ENCODE results near the gene ROPN1L. TPM values are rescaled to one million over a fixed set of nuclear protein-coding genes. Genes with fewer than 3 reads are reported as not detected.

Gene ROPN1L
- total and polyA plus RNA-seq, 5 donors from 2014 or later, result 3.0 to 14.4 (median 5.3) TPM

DNA sequence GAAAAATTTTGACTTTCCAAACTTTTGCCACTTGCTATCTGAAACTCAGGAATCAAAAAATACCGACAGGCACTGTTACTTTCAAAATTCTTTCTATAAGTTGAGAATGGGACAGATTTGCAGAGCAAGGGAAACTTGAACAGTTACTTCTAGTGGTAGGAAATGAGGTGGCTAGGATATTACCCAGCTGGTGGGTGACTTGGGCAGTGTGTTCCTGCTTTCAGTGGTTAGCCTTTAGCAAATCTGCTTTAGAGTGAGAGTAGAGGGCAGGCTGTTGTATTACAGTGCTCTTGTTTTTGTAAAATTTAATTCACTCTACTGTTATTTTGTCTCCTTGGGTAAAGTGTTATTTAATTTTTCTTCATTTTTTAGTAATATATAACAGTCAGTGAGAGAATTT is 40.2 kb upstream of the ROPN1L start:
- no peak for DNase-seq
- H3K27ac ChIP-seq (ENCODE audit: insufficient read depth, low read length, poor library complexity, severe bottlenecking), result no peak overlapping the region
- Mint-ChIP-seq H3K4me1 (peaks cover 4 to 21% (median 10%) of the 10 kb centered on the region in 4 donors), H3K9me3 (no peaks in the 10 kb centered on the region), H3K27me3 (no peaks in the 10 kb centered on the region), H3K27ac (no peak overlapping the region), H3K36me3 (peaks cover 41% of the 10 kb centered on the region), H3K4me3 (no peak overlapping the region)
- H3K4me3 ChIP-seq (ENCODE audit: low read depth, low read length), result no peak overlapping the region
- ATAC-seq (ENCODE audit: low read depth in 2 of 2), result no peak
- H3K9me3 ChIP-seq (ENCODE audit: control insufficient read depth in 2 of 2, low read length in 2 of 2), result no peaks in the 10 kb centered on the region
- peaks cover 81% of the 10 kb centered on the region for H3K36me3 ChIP-seq (ENCODE audit: control insufficient read depth, insufficient read depth, low read length)
- no peaks in the 10 kb centered on the region for H3K4me1 ChIP-seq (ENCODE audit: control insufficient read depth, insufficient read depth, low read length, poor library complexity, severe bottlenecking)
- no peaks in the 10 kb centered on the region for H3K27me3 ChIP-seq (ENCODE audit: control insufficient read depth, insufficient read depth, low read length)

DNA sequence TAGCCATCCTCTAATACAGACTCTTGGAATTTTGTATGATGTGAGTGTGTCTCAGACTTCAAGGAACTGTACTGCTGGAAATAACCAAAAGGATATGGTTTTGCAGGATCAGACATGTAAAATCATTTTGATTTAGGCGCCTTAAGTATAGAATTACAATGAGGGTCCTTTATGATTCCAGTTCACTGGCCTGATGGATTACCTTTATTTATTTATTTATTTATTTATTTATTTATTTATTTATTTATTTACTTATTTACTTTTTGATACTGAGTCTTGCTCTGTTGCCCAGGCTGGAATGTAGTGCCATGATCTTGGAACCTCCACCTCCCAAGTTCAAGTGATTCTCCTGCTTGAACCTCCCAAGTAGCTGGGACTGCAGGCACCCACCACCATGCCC is 37.9 kb upstream of the ROPN1L start:
- no peaks in the 10 kb centered on the region for H3K27me3 Mint-ChIP-seq
- Histone ChIP-seq H3K4me1 (ENCODE audit: control insufficient read depth, insufficient read depth, low read length, poor library complexity, severe bottlenecking) (no peaks in the 10 kb centered on the region), H3K36me3 (ENCODE audit: control insufficient read depth, insufficient read depth, low read length) (peaks cover 88% of the 10 kb centered on the region), H3K27me3 (ENCODE audit: control insufficient read depth, insufficient read depth, low read length) (no peaks in the 10 kb centered on the region), H3K4me3 (ENCODE audit: low read depth, low read length) (no peak overlapping the region), H3K9me3 (ENCODE audit: control insufficient read depth in 2 of 2, low read length in 2 of 2) (no peaks in the 10 kb centered on the region), H3K27ac (ENCODE audit: insufficient read depth, low read length, poor library complexity, severe bottlenecking) (no peak overlapping the region)
- DNase-seq, result no peak
- H3K9me3 Mint-ChIP-seq, result no peaks in the 10 kb centered on the region
- ATAC-seq (ENCODE audit: low read depth in 2 of 2), result no peak
- H3K27ac Mint-ChIP-seq, result no peak overlapping the region
- H3K4me3 Mint-ChIP-seq, result no peak overlapping the region
- H3K36me3 Mint-ChIP-seq, result peaks cover 41% of the 10 kb centered on the region
- peaks cover 0 to 14% (median 7%) of the 10 kb centered on the region in 4 donors for H3K4me1 Mint-ChIP-seq

DNA sequence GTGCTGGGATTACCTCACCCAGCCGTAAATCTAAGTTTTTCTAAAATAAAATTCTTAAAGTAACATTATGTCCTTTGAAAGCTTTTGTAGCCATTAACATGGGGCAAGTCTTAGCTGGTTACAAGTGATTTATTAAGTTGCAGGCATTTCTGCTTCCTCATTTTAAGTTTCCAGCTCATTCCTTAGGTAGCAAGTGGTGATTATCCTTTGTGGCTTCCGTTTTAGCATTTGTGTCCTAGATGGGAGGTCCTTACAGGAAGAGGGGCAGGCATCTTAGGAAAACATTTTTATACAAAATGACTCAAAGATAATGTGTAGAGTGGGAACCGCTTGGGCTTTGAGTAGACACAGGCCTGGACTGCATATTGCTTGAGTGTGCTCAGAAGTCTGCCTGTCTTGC is 35.0 kb upstream of the ROPN1L start:
- Mint-ChIP-seq H3K9me3 (no peaks in the 10 kb centered on the region), H3K4me3 (no peak overlapping the region), H3K27ac (peak overlapping the region in 1 of 3 donors; percentile 44), H3K4me1 (peaks cover 0 to 12% (median 4%) of the 10 kb centered on the region in 4 donors), H3K36me3 (peaks cover 56% of the 10 kb centered on the region), H3K27me3 (no peaks in the 10 kb centered on the region)
- no peak for DNase-seq
- H3K36me3 ChIP-seq (ENCODE audit: control insufficient read depth, insufficient read depth, low read length), result peaks cover 97% of the 10 kb centered on the region
- no peak overlapping the region for H3K27ac ChIP-seq (ENCODE audit: insufficient read depth, low read length, poor library complexity, severe bottlenecking)
- no peaks in the 10 kb centered on the region for H3K27me3 ChIP-seq (ENCODE audit: control insufficient read depth, insufficient read depth, low read length)
- no peak overlapping the region for H3K4me3 ChIP-seq (ENCODE audit: low read depth, low read length)
- H3K4me1 ChIP-seq (ENCODE audit: control insufficient read depth, insufficient read depth, low read length, poor library complexity, severe bottlenecking), result no peaks in the 10 kb centered on the region
- no peaks in the 10 kb centered on the region for H3K9me3 ChIP-seq (ENCODE audit: control insufficient read depth in 2 of 2, low read length in 2 of 2)
- ATAC-seq (ENCODE audit: low read depth in 2 of 2), result no peak

DNA sequence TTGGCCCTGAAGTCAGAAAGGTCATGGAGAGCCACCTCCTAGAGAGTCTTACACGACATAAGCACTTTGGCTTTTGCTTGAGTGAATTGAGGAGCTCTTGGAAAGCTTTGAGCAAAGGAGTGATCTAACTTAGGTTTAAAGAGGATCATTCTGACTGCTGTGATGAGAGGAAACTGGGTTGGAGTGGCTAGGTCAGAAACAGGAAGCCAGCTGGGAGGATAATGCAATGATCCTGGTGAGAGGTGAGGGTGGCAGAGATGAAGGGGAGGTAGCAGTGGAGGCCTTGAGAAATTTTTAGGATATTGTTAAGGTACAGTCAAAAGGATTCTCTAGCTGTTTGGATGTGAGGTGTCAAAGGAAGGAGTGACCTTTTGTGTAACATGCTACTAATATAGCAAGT is 32.2 kb upstream of the ROPN1L start:
- H3K27me3 ChIP-seq (ENCODE audit: control insufficient read depth, insufficient read depth, low read length), result no peaks in the 10 kb centered on the region
- peaks cover 98% of the 10 kb centered on the region for H3K36me3 ChIP-seq (ENCODE audit: control insufficient read depth, insufficient read depth, low read length)
- H3K36me3 Mint-ChIP-seq, result peaks cover 65% of the 10 kb centered on the region
- H3K4me3 ChIP-seq (ENCODE audit: low read depth, low read length), result no peak overlapping the region
- no peaks in the 10 kb centered on the region for H3K9me3 Mint-ChIP-seq
- DNase-seq (peak in 1 of 3 donors; percentile 19), ATAC-seq (ENCODE audit: low read depth in 2 of 2) (no peak)
- H3K4me3 Mint-ChIP-seq, result no peak overlapping the region
- H3K27ac Mint-ChIP-seq, result peak overlapping the region; percentile 29 to 80 (median 53)
- H3K4me1 Mint-ChIP-seq, result peaks cover 0 to 7% (median 3%) of the 10 kb centered on the region in 4 donors
- no peak overlapping the region for H3K27ac ChIP-seq (ENCODE audit: insufficient read depth, low read length, poor library complexity, severe bottlenecking)
- no peaks in the 10 kb centered on the region for H3K4me1 ChIP-seq (ENCODE audit: control insufficient read depth, insufficient read depth, low read length, poor library complexity, severe bottlenecking)
- no peaks in the 10 kb centered on the region for H3K27me3 Mint-ChIP-seq
- H3K9me3 ChIP-seq (ENCODE audit: control insufficient read depth in 2 of 2, low read length in 2 of 2), result no peaks in the 10 kb centered on the region

DNA sequence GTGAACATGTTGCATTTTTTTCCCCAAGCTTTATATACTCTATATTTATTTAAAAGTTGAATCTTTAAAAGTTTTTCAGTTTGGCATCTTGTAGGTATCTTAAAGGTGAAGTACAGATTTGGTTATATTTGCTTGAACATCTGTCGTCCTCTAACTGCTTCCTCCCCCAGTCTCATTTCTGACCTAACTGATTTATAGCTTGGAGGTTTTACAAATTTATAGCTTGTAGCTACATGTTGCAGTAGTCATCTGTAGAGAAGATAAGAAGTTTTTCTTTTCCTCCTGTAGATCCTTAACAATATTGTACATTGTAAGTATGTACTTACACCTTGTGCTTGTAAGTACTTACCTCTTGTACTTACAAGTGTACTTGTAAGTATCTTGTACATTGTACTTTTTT is 31.0 kb upstream of the ROPN1L start:
- peaks cover 98% of the 10 kb centered on the region for H3K36me3 ChIP-seq (ENCODE audit: control insufficient read depth, insufficient read depth, low read length)
- no peak overlapping the region for H3K27ac Mint-ChIP-seq
- H3K9me3 Mint-ChIP-seq, result no peaks in the 10 kb centered on the region

DNA sequence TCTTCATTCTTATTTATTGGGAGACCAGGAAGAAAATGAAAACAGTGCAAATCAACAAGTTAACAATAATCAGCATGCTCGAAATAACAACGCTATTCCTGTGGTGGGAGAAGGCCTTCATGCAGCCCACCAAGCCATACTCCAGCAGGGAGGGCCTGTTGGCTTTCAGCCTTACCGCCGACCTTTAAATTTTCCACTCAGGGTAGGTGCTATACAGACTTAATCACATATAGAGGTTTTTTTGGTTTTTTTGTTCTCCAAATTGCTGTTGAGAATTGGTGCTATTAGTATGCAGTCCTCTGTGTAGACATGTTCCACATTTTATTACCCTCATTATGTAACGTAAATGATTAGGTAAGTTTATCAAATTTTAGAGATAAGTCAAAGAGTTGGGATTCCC is 30.3 kb upstream of the ROPN1L start:
- no peak overlapping the region for H3K4me3 Mint-ChIP-seq
- peaks cover 0 to 9% (median 4%) of the 10 kb centered on the region in 4 donors for H3K4me1 Mint-ChIP-seq
- H3K27ac ChIP-seq (ENCODE audit: insufficient read depth, low read length, poor library complexity, severe bottlenecking), result no peak overlapping the region
- H3K36me3 Mint-ChIP-seq, result peaks cover 58% of the 10 kb centered on the region
- H3K4me1 ChIP-seq (ENCODE audit: control insufficient read depth, insufficient read depth, low read length, poor library complexity, severe bottlenecking), result no peaks in the 10 kb centered on the region
- H3K27ac Mint-ChIP-seq, result peak overlapping the region in 1 of 3 donors; percentile 85
- no peaks in the 10 kb centered on the region for H3K27me3 ChIP-seq (ENCODE audit: control insufficient read depth, insufficient read depth, low read length)
- H3K27me3 Mint-ChIP-seq, result no peaks in the 10 kb centered on the region
- no peak overlapping the region for H3K4me3 ChIP-seq (ENCODE audit: low read depth, low read length)
- H3K9me3 Mint-ChIP-seq, result no peaks in the 10 kb centered on the region
- no peak for ATAC-seq (ENCODE audit: low read depth in 2 of 2)
- no peak for DNase-seq
- peaks cover 98% of the 10 kb centered on the region for H3K36me3 ChIP-seq (ENCODE audit: control insufficient read depth, insufficient read depth, low read length)
- no peaks in the 10 kb centered on the region for H3K9me3 ChIP-seq (ENCODE audit: control insufficient read depth in 2 of 2, low read length in 2 of 2)

More for the DNA sequence above, 31.0 kb upstream of the ROPN1L start:
- Mint-ChIP-seq H3K27me3 (no peaks in the 10 kb centered on the region), H3K4me1 (peaks cover 0 to 9% (median 4%) of the 10 kb centered on the region in 4 donors), H3K36me3 (peaks cover 62% of the 10 kb centered on the region), H3K4me3 (no peak overlapping the region)
- Histone ChIP-seq H3K27me3 (ENCODE audit: control insufficient read depth, insufficient read depth, low read length) (no peaks in the 10 kb centered on the region), H3K4me3 (ENCODE audit: low read depth, low read length) (no peak overlapping the region), H3K27ac (ENCODE audit: insufficient read depth, low read length, poor library complexity, severe bottlenecking) (no peak overlapping the region), H3K9me3 (ENCODE audit: control insufficient read depth in 2 of 2, low read length in 2 of 2) (no peaks in the 10 kb centered on the region), H3K4me1 (ENCODE audit: control insufficient read depth, insufficient read depth, low read length, poor library complexity, severe bottlenecking) (no peaks in the 10 kb centered on the region)
- ATAC-seq (ENCODE audit: low read depth in 2 of 2), result no peak
- no peak for DNase-seq

DNA sequence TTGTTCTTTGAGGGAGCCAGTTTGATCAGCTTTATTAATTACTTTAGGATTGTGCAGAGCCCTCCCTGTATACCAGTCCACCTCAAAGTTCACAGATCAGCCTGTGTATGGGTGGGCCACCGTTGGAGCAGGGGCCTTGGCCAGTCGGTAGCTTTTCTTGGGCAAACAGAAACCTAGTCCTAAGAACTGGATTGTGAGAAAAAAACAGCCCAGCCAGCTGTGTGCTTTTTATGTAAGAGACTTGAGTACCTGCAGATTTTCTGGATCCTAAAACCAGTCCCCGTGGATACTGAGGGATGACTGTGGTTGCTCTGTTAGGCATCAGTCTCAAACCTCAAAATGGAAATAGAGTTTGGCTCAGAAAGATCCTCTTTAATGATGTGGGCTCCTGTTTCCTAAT is 24.8 kb upstream of the ROPN1L start:
- Histone ChIP-seq H3K4me1 (ENCODE audit: control insufficient read depth, insufficient read depth, low read length, poor library complexity, severe bottlenecking) (no peaks in the 10 kb centered on the region), H3K27ac (ENCODE audit: insufficient read depth, low read length, poor library complexity, severe bottlenecking) (no peak overlapping the region), H3K36me3 (ENCODE audit: control insufficient read depth, insufficient read depth, low read length) (peaks cover 93% of the 10 kb centered on the region), H3K9me3 (ENCODE audit: control insufficient read depth in 2 of 2, low read length in 2 of 2) (no peaks in the 10 kb centered on the region), H3K4me3 (ENCODE audit: low read depth, low read length) (no peak overlapping the region), H3K27me3 (ENCODE audit: control insufficient read depth, insufficient read depth, low read length) (no peaks in the 10 kb centered on the region)
- no peaks in the 10 kb centered on the region for H3K27me3 Mint-ChIP-seq
- peaks cover 59% of the 10 kb centered on the region for H3K36me3 Mint-ChIP-seq
- H3K27ac Mint-ChIP-seq, result peak overlapping the region in 1 of 3 donors; percentile 67
- DNase-seq (no peak), ATAC-seq (ENCODE audit: low read depth in 2 of 2) (no peak)
- H3K4me1 Mint-ChIP-seq, result peaks cover 2 to 24% (median 19%) of the 10 kb centered on the region in 4 donors
- no peaks in the 10 kb centered on the region for H3K9me3 Mint-ChIP-seq
- no peak overlapping the region for H3K4me3 Mint-ChIP-seq

DNA sequence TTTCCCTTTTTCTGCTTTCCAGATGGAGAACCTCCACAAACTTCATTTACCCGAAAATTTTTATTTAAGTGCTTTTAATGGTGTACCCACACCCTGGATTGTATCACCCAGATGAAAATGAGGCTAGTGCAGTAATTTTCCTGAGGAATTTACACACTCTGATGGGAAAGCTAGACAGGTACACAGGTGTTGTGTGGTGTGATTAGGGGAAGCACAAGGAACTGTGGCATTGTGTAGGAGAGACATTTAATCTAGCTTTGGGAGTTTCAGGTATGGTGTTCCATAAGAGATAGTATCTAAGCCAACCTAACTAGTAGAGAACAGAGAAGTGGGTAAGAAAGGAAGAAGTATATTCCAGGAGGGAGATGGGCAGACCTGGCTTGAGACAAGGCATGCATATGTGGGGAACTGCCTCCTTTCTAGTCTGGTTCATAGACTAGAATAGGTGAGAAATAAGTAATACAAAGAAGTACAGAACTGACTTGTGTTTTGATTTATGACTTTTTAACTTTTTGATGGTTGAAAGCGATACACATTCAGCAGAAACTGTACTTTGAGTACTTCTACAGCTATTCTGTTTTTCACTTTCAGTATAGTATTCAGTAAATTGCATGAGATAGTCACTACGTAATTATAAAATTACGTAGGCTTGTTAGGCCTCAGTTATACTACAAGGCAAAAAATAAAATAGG is 22.9 kb upstream of the ROPN1L start:
- Mint-ChIP-seq H3K27ac (peak overlapping the region; percentile 6 to 68 (median 61)), H3K27me3 (no peaks in the 10 kb centered on the region), H3K4me3 (no peak overlapping the region), H3K36me3 (peaks cover 52% of the 10 kb centered on the region), H3K4me1 (peaks cover 4 to 37% (median 28%) of the 10 kb centered on the region in 4 donors), H3K9me3 (no peaks in the 10 kb centered on the region)
- Histone ChIP-seq H3K27ac (ENCODE audit: insufficient read depth, low read length, poor library complexity, severe bottlenecking) (no peak overlapping the region), H3K4me3 (ENCODE audit: low read depth, low read length) (no peak overlapping the region), H3K27me3 (ENCODE audit: control insufficient read depth, insufficient read depth, low read length) (no peaks in the 10 kb centered on the region), H3K9me3 (ENCODE audit: control insufficient read depth in 2 of 2, low read length in 2 of 2) (no peaks in the 10 kb centered on the region), H3K36me3 (ENCODE audit: control insufficient read depth, insufficient read depth, low read length) (peaks cover 88% of the 10 kb centered on the region), H3K4me1 (ENCODE audit: control insufficient read depth, insufficient read depth, low read length, poor library complexity, severe bottlenecking) (no peaks in the 10 kb centered on the region)
- ATAC-seq (ENCODE audit: low read depth in 2 of 2) (no peak), DNase-seq (peak in 1 of 3 donors; percentile 24)

All from CD4-positive, CD25-positive, alpha-beta regulatory T cell (primary cell).